Chondrocyte (in vitro differentiated cells): ENCODE results near the gene CDH6. TPM values are rescaled to one million over a fixed set of nuclear protein-coding genes. Genes with fewer than 3 reads are reported as not detected.

ENCODE experiments used
- DNase-seq: peaks from one replicate; pipeline ENCODE4 v3.0.0; 2021; ENCODE audit warnings: mixed read lengths, low spot score
- H3K27ac Mint-ChIP-seq: one replicate; pipeline ENCODE4 v1.8.0; 2021; ENCODE audit warnings: mild to moderate bottlenecking, moderate library complexity, mixed read lengths; ENCODE audit not compliant: unreplicated experiment
- H3K27me3 Mint-ChIP-seq: 2 replicates; pipeline ENCODE4 v1.8.0; 2021; ENCODE audit warnings: low read depth, mixed read lengths
- H3K36me3 Mint-ChIP-seq: 2 replicates; pipeline ENCODE4 v1.8.0; 2021; ENCODE audit warnings: low read depth, mixed read lengths
- H3K4me1 Mint-ChIP-seq: 2 replicates; pipeline ENCODE4 v1.8.0; 2021; ENCODE audit warnings: low read depth, mild to moderate bottlenecking, mixed read lengths
- H3K4me3 Mint-ChIP-seq: one replicate; pipeline ENCODE4 v1.8.0; 2021; ENCODE audit warnings: mild to moderate bottlenecking, moderate library complexity, mixed read lengths; ENCODE audit not compliant: unreplicated experiment
- H3K9me3 Mint-ChIP-seq: 2 replicates; pipeline ENCODE4 v1.8.0; 2021; ENCODE audit warnings: low read depth, mixed read lengths
- CTCF ChIP-seq: fragments of 200-600 bp; sonication (generic); IDR thresholded peaks from 2 replicates; pipeline ENCODE4 v1.5.0; 2021; ENCODE audit warnings: antibody characterized with exemption, mild to moderate bottlenecking, moderate library complexity
- total RNA-seq: library from RNA; stranded (reverse); gene quantifications from 3 replicates; pipeline ENCODE4 v1.2.1, GENCODE V29; 2021

The CDH6 gene
- total RNA-seq, 1 donor from 2014 or later, result 50.7 TPM

GRCh38 chr5:31225613-31226012, 32.1 kb downstream of the CDH6 start:
- Mint-ChIP-seq H3K36me3 (peaks cover 14% of the 10 kb centered on the region), H3K27ac (peak overlapping the region; percentile 93), H3K4me3 (no peak overlapping the region), H3K4me1 (peaks cover 51% of the 10 kb centered on the region), H3K27me3 (no peaks in the 10 kb centered on the region), H3K9me3 (peaks cover 10% of the 10 kb centered on the region)
- no peak for TF ChIP-seq CTCF
- no peak for DNase-seq

GRCh38 chr5:31226651-31227050, 33.2 kb downstream of the CDH6 start:
- Mint-ChIP-seq H3K36me3 (peaks cover 14% of the 10 kb centered on the region), H3K27me3 (no peaks in the 10 kb centered on the region), H3K4me3 (no peak overlapping the region), H3K9me3 (peaks cover 10% of the 10 kb centered on the region), H3K27ac (no peak overlapping the region), H3K4me1 (peaks cover 55% of the 10 kb centered on the region)
- TF ChIP-seq CTCF, result no peak
- DNase-seq, result no peak

- no peak for DNase-seq
- no peaks in the 10 kb centered on the region for H3K27me3 Mint-ChIP-seq
- H3K4me1 Mint-ChIP-seq, result peaks cover 67% of the 10 kb centered on the region
- peaks cover 14% of the 10 kb centered on the region for H3K36me3 Mint-ChIP-seq
- no peak overlapping the region for H3K4me3 Mint-ChIP-seq
- H3K9me3 Mint-ChIP-seq, result peaks cover 10% of the 10 kb centered on the region
- TF ChIP-seq CTCF, result no peak
- peak overlapping the region; percentile 24 for H3K27ac Mint-ChIP-seq
These were observed 35.8 kb downstream of the CDH6 start for GRCh38 chr5:31229266-31229665.

GRCh38 chr5:31231177-31231838, 37.8 kb downstream of the CDH6 start:
- peak overlapping the region; percentile 23 for H3K4me3 Mint-ChIP-seq
- peaks cover 65% of the 10 kb centered on the region for H3K4me1 Mint-ChIP-seq
- H3K27ac Mint-ChIP-seq, result peak overlapping the region; percentile 74
- H3K36me3 Mint-ChIP-seq, result peaks cover 8% of the 10 kb centered on the region
- no peaks in the 10 kb centered on the region for H3K9me3 Mint-ChIP-seq
- DNase-seq, result no peak
- TF ChIP-seq CTCF, result no peak
- no peaks in the 10 kb centered on the region for H3K27me3 Mint-ChIP-seq

GRCh38 chr5:31232273-31232888, 38.9 kb downstream of the CDH6 start:
- Mint-ChIP-seq H3K4me1 (peaks cover 67% of the 10 kb centered on the region), H3K36me3 (peaks cover 6% of the 10 kb centered on the region), H3K9me3 (no peaks in the 10 kb centered on the region), H3K27me3 (no peaks in the 10 kb centered on the region), H3K27ac (peak overlapping the region; percentile 74), H3K4me3 (no peak overlapping the region)
- TF ChIP-seq CTCF, result peak; percentile 95
- no peak for DNase-seq
